Cardiac muscle cell (in vitro differentiated cells and primary cell): Measurements from ENCODE around the gene ENDOV. TPM values are rescaled to one million over a fixed set of nuclear protein-coding genes. Genes with fewer than 3 reads are reported as not detected.

ENCODE experiments used
- DNase-seq, 2 donors: peaks; one replicate each; pipeline versions ENCODE4 v3.0.0 to v3.0.0-alpha.2; 2010 to 2017; ENCODE audit warnings: low read depth in 1 of 2, low spot score in 1 of 2
- H3K27ac ChIP-seq: fragments of 200-600 bp; sonication (generic); 2 replicates; pipeline ENCODE4 v1.5.1; 2016
- H3K27me3 ChIP-seq: fragments of 200-600 bp; sonication (generic); 2 replicates; pipeline ENCODE4 v1.6.0; 2016; ENCODE audit warnings: control low read depth
- H3K36me3 ChIP-seq: fragments of 200-600 bp; sonication (generic); 2 replicates; pipeline ENCODE4 v1.5.1; 2016; ENCODE audit warnings: control low read depth
- H3K4me1 ChIP-seq: fragments of 200-600 bp; sonication (generic); 2 replicates; pipeline ENCODE4 v1.8.1; 2017; ENCODE audit warnings: low read depth, mild to moderate bottlenecking, mixed run types
- H3K4me3 ChIP-seq: fragments of 200-600 bp; sonication (generic); 2 replicates; pipeline ENCODE4 v1.5.1; 2016; ENCODE audit warnings: mild to moderate bottlenecking
- H3K9me3 ChIP-seq: fragments of 200-600 bp; sonication (generic); 2 replicates; pipeline ENCODE4 v1.5.1; 2017; ENCODE audit warnings: low read depth, mild to moderate bottlenecking, control low read depth
- CTCF ChIP-seq: IDR thresholded peaks from 2 replicates; pipeline ENCODE4 v1.5.1; 2012; ENCODE audit warnings: low read depth, mild to moderate bottlenecking, low read length
- polyA plus RNA-seq: library from polyadenylated mRNA; unstranded; fragments of >200 nt; fragmentation: Nextera tagmentation; extraction: Ambion mirVana; gene quantifications from 2 replicates; pipeline ENCODE4 v1.2.1, GENCODE V29; 2016
- total RNA-seq: library from RNA; depleted of rRNA; stranded (reverse); fragments of >200 nt; gene quantifications from 2 replicates; pipeline ENCODE4 v1.2.3, GENCODE V29; 2016

ENDOV gene
- total and polyA plus RNA-seq, 2 experiments from 2014 or later = 35.4 to 38.0 TPM

- DNase-seq = no peak
- H3K36me3 ChIP-seq = no peaks in the 10 kb centered on the region
- H3K4me3 ChIP-seq = peak overlapping the region; percentile 62
- no peaks in the 10 kb centered on the region for H3K9me3 ChIP-seq
- peaks cover 31% of the 10 kb centered on the region for H3K27me3 ChIP-seq
- no peak for TF ChIP-seq CTCF
- no peak overlapping the region for H3K27ac ChIP-seq
- H3K4me1 ChIP-seq = peaks cover 2% of the 10 kb centered on the region
Observed at GRCh38 chr17:80413771-80414507, 1.0 kb upstream of the ENDOV start.

GRCh38 chr17:80414508-80414802, 512 bp upstream of the ENDOV start:
- Histone ChIP-seq H3K36me3 (no peaks in the 10 kb centered on the region), H3K4me1 (peaks cover 2% of the 10 kb centered on the region), H3K27me3 (peaks cover 31% of the 10 kb centered on the region), H3K27ac (no peak overlapping the region), H3K9me3 (no peaks in the 10 kb centered on the region), H3K4me3 (peak overlapping the region; percentile 62)
- no peak for TF ChIP-seq CTCF
- no peak for DNase-seq

GRCh38 chr17:80415626-80416137, 715 bp downstream of the ENDOV start:
- Histone ChIP-seq H3K27ac (peak overlapping the region; percentile 96), H3K4me3 (peak overlapping the region; percentile 62), H3K36me3 (no peaks in the 10 kb centered on the region), H3K4me1 (peaks cover 2% of the 10 kb centered on the region), H3K9me3 (no peaks in the 10 kb centered on the region), H3K27me3 (peaks cover 31% of the 10 kb centered on the region)
- TF ChIP-seq CTCF = no peak
- DNase-seq = no peak

GRCh38 chr17:80416260-80416939, 1.4 kb downstream of the ENDOV start:
- Histone ChIP-seq H3K27me3 (peaks cover 30% of the 10 kb centered on the region), H3K9me3 (no peaks in the 10 kb centered on the region), H3K4me1 (peaks cover 2% of the 10 kb centered on the region), H3K4me3 (peak overlapping the region; percentile 62), H3K27ac (no peak overlapping the region), H3K36me3 (no peaks in the 10 kb centered on the region)
- no peak for DNase-seq
- no peak for TF ChIP-seq CTCF

- H3K27ac ChIP-seq = no peak overlapping the region
- DNase-seq = no peak
- no peak for TF ChIP-seq CTCF
Observed at GRCh38 chr17:80416940-80417293, 1.9 kb downstream of the ENDOV start.

More at GRCh38 chr17:80416940-80417293, 1.9 kb downstream of the ENDOV start:
- H3K4me1 ChIP-seq = peaks cover 2% of the 10 kb centered on the region
- H3K36me3 ChIP-seq = no peaks in the 10 kb centered on the region
- H3K27me3 ChIP-seq = peaks cover 24% of the 10 kb centered on the region
- no peaks in the 10 kb centered on the region for H3K9me3 ChIP-seq
- no peak overlapping the region for H3K4me3 ChIP-seq
